ENCODE data around the gene CCDC77.

CCDC77 gene

DNA sequence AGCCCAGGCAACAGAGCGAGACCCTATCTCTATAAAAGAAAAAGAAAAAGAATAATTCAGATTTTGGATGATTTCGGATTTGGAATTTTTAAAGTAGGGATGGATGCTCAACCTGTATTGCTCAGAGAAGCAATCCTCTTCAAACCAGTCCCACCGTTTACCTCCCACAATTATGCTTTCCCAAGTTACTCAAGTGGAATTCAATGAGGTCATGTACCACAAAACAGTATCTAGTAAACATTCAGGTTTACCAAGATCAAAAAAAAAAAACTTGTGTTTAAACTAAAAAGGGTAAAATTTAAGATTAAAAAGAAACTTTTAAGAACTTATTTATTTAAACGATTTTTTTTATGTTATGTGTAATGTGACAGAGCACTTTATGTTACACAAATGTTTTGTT is 14.8 kb upstream of the CCDC77 start:
- no peak for DNase-seq
- no peaks in the 10 kb centered on the region for H3K27me3 ChIP-seq
- H3K9me3 ChIP-seq = no peaks in the 10 kb centered on the region
- H3K36me3 ChIP-seq = peaks cover 25% of the 10 kb centered on the region
- H3K4me1 ChIP-seq = no peaks in the 10 kb centered on the region
- peak overlapping the region; percentile 91 for H3K4me3 ChIP-seq (ENCODE audit: low read depth, low read length)
- no peak for TF ChIP-seq CTCF (IDR thresholded peaks at IDR 0.05; ENCODE audit: low read depth, low read length)

GRCh38 chr12:388012-388411 is 13.4 kb upstream of the CCDC77 start:
- H3K27me3 ChIP-seq = no peaks in the 10 kb centered on the region
- no peaks in the 10 kb centered on the region for H3K4me1 ChIP-seq
- H3K4me3 ChIP-seq (ENCODE audit: low read depth, low read length) = peak overlapping the region; percentile 91
- H3K9me3 ChIP-seq = no peaks in the 10 kb centered on the region
- DNase-seq = no peak
- TF ChIP-seq CTCF (IDR thresholded peaks at IDR 0.05; ENCODE audit: low read depth, low read length) = no peak
- peaks cover 16% of the 10 kb centered on the region for H3K36me3 ChIP-seq

DNA sequence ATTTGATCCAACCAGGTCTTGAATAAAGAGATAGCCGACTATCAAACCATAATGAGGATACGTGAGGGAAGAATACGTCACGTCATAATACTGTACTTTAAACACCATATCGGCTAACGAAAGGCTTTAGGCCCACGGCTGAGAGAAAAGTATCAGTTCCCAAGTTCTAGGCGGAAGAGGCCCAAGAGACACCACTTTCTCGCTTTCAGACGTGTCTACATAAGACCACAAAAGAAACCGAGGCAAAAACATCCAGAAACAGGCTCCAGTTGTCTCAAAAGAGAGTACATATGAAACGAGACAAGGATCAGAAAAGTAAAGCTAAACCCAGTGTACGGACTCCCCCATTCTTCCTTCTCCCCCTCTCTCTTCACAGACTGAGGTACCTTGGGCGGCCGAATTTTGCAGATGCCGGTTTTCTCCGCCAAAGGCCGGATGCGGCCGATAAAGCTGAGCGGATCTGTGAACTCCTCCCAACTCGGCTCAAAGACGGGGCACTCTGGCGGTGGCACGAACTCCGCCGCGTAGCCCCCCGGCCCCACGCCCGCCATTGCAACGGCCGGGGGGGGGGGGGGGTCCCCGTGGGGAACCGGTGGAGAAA is 12.8 kb upstream of the CCDC77 start:
- peak; percentile 23 for DNase-seq
- Histone ChIP-seq H3K4me1 (no peaks in the 10 kb centered on the region), H3K27me3 (no peaks in the 10 kb centered on the region), H3K9me3 (no peaks in the 10 kb centered on the region), H3K36me3 (peaks cover 12% of the 10 kb centered on the region), H3K4me3 (ENCODE audit: low read depth, low read length) (peak overlapping the region; percentile 91)
- TF ChIP-seq CTCF (IDR thresholded peaks at IDR 0.05; ENCODE audit: low read depth, low read length) = no peak

GRCh38 chr12:389142-390096 is 12.0 kb upstream of the CCDC77 start, which contains the start of gene KDM5A:
Gene KDM5A, minus strand, starts transcription at chr12:389320. Its CDS starts 229 bp downstream, at chr12:389091.
- Histone ChIP-seq H3K4me1 (no peaks in the 10 kb centered on the region), H3K27me3 (no peaks in the 10 kb centered on the region), H3K36me3 (peaks cover 5% of the 10 kb centered on the region), H3K9me3 (no peaks in the 10 kb centered on the region), H3K4me3 (ENCODE audit: low read depth, low read length) (peak within 1 kb of the TSS; percentile 91)
- TF ChIP-seq CTCF (IDR thresholded peaks at IDR 0.05; ENCODE audit: low read depth, low read length) = 0 out of 2 replicates have a peak, but pooled peaks have one; percentile 5
- DNase-seq = peak; percentile 92

- peak overlapping the region; percentile 97 for H3K4me3 ChIP-seq (ENCODE audit: low read depth, low read length)
- no peak for TF ChIP-seq CTCF (IDR thresholded peaks at IDR 0.05; ENCODE audit: low read depth, low read length)
- H3K9me3 ChIP-seq = no peaks in the 10 kb centered on the region
- H3K27me3 ChIP-seq = no peaks in the 10 kb centered on the region
- H3K4me1 ChIP-seq = 0 out of 2 replicates have a peak, but pooled peaks cover 3% of the 10 kb centered on the region
- no peak for DNase-seq
- H3K36me3 ChIP-seq = no peaks in the 10 kb centered on the region; the same call in 1 of the 2 replicates
These were observed 616 bp upstream of the CCDC77 start for GRCh38 chr12:400828-401227.
